ENCODE measurements around the gene BSND.
A peak's percentile ranks its signal among the peaks of the same experiment; 100 is the strongest.
"Not testable (repeated sequence)": the region's sequence is repeated elsewhere in the genome, so short reads cannot be mapped to it uniquely, and the experiment has no call there.

Gene BSND

DNA sequence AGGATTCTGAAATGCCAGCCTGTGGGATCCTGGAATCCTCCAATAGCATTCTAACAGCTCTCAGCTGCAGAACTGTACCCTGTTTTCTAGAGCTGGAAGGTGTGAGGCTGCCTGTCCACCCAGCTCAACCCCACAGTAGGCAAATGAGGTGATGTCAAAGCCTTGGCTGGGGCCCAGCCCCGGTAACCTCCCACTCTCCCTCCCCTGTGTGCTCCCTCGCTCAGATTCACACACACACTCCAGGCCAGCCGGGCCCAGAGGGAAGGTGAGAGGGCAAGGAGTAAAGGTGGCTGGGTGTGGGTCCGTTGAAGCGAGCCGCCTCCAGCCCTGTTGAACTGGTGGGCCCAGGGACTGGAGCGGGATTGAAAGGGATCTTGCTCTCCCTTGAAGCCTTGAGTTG lies at the start of gene BSND:
TSS of gene BSND (plus strand) at position 257 of the 400 bp plus-strand sequence. CDS start 254 bp downstream, outside the sequence.
- DNase-seq (ENCODE audit: low read depth), result no peak

- DNase-seq (ENCODE audit: low read depth), result no peak
These were observed 49.7 kb upstream of the BSND start for GRCh38 chr1:54949053-54949452.

- no peak for DNase-seq (ENCODE audit: low read depth)
These were observed 48.7 kb upstream of the BSND start for GRCh38 chr1:54950006-54950368.

- peak; percentile 11 for DNase-seq (ENCODE audit: low read depth)
These were observed 48.2 kb upstream of the BSND start for GRCh38 chr1:54950369-54951163.

DNA sequence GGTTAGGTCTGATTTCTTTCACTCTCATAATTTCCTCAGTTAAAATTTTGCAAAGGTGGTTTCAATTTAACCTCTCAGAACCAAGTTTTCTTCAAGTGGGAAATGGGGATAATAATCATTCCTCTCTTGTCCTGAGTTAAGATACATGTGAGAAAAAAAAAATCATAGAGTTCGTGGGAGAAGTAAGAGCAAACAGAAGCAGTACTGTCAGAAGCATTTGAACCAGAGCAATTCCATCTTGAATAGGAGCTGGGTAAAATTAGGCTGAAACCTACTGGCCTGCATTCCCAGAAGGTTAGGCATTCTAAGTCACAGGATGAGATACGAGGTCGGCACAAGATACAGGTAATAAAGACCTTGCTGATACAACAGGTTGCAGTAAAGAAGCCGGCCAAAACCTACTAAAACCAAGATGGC lies 46.9 kb upstream of the BSND start:
- DNase-seq (ENCODE audit: low read depth), result no peak

DNA sequence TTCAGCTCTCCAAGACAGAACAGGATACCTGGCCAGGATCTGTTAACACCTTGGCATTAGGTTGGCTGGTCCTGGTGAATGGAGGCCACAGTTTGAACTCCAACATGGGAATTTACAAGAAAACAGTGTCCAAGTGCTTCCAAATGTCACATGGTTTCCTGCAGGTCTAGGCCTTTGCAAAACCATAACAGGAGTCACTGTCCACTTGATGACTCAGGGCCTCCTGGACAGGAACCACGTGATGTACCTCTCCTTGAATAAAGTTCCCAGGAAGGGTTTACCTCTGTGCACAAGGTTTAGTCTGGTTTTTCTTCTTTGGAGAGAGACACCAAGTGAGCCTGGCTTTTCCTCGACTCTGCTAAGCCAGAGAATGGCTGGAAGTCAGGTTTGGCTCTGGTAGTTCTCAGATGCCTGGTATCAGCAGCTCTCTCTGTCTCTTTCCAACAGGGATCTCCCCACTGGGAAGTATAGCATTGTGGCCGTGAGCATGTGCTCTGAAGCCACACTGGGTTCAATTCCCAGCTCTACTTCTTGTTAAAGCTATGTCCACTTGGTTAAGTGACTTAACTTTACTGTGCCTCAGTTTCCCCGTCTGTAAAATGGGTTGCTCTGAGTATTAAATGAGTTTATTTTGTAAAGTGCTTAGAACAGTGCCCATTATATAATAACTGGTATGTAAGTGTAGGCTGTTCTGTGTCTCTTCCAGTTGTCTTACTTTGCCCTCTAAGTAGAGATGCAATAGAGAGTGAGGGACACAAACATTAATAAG lies 45.6 kb upstream of the BSND start:
- no peak for DNase-seq (ENCODE audit: low read depth)

GRCh38 chr1:54953846-54954245 lies 44.9 kb upstream of the BSND start:
- DNase-seq (ENCODE audit: low read depth), result no peak

GRCh38 chr1:54955359-54955758 lies 43.4 kb upstream of the BSND start:
- DNase-seq (ENCODE audit: low read depth), result no peak

DNA sequence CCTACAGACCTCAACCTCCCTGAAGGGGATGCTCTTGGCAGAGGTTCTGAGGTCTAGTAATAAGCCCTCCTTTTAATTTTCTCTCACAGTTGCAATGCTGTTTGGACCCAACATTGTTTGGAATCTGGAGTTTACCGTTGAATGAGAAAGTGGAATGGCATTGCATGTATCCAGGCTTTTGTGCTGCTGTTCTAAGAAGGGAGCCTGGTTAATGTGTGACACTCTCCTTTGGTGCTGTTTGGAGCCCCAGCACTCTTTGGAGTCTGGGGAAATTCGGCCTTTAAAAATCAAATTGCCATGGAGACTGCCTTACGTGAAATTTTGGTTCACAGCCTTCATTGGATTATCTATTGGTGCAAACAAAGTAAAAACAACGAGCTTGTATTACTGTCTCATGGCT lies 42.0 kb upstream of the BSND start:
- DNase-seq (ENCODE audit: low read depth), result no peak

GRCh38 chr1:54959241-54959640 lies 39.5 kb upstream of the BSND start:
- no peak for DNase-seq (ENCODE audit: low read depth)

- no peak for DNase-seq (ENCODE audit: low read depth)
These were observed 35.9 kb upstream of the BSND start for GRCh38 chr1:54962612-54963395.

DNA sequence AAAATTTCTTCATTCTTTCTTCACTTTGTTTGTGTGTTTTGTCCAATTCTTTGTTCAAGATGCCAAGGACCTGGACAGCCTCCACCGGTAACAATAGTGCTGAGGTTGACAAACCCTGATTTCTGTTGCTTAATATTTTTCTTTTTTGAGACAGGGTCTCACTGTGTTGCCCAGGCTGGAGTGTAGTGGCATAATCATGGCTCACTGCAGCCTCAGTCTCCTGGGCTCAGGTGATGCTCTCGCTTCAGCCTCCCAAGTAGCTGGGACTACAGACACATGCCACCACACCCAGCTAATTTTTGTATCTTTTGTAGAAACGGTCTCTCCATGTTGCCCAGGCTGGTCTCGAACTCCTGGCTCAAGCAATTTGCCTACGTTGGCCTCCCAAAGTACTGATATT lies 34.9 kb upstream of the BSND start:
- not testable (repeated sequence) for DNase-seq (ENCODE audit: low read depth)

DNA sequence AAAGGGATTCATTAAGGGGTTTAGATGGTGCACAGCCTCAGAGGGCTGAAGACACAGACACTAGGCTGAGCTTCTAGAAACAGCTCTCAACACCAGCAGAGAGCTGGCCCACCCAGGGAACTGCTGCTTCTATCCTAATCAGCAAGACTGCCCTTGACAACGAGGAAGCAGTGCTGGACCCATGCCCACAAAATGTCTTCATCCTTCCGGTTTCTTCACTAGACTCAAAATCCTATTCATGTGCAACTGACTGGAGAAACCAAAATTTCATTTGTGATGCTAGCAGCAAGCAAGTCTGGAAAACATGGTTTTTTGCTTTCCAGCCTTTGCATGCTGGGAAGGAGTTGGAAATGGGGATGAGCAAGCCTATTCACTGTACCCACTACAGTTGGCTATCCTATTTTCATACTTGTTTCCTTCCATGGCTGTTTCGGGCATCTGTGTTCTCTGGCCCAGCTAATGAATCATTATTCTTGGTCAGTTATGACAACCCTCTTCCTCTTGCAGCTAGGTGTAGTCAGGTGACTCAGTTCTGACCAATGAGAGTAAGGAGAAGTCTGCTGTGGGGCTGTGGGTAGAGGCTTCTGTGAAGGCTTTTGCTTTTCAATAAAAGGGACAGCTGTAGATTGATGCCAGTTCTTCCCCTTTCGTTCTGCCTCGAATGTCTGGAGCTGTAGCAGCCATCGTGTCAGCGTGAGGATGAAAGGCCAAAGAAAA lies 33.0 kb upstream of the BSND start:
- no peak for DNase-seq (ENCODE audit: low read depth)

DNA sequence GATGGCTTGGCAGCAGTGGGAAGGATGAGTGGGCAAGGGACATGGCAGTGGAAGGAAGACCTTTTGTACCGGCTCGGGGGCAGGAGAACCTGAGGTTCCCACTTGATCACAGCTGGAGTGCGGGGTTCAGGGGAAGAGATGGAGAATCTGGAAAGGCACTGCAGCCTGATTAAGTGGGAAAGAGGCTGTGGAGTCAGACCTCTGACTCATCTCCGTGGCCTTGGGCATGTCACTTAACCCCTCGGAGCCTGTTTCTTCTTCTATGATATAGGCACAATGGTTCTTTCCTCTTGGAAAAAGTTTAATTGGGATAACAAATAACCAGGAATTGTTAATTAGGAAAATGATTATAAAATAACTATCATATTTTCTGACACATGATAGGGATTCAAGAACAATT lies 31.4 kb upstream of the BSND start:
- no peak for DNase-seq (ENCODE audit: low read depth)

DNA sequence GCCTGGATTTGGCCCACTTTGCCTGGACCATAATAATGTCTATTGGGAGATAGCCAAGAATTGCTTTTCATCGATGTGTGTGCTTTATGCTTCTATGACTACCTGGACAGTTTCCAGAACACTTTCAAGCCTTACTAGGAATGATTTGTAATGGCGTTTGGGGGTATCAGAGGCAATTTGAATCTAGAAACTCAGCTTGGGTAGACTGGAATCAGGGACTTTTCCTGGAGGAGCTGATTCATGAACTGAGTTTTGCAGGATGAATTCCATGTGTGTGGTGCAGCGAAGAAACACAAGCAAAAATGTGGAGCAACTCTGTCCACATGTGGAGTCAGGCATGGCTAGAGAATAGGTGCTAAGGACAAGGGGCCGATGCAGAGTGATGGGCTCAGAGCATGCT lies 30.2 kb upstream of the BSND start:
- no peak for DNase-seq (ENCODE audit: low read depth)

DNA sequence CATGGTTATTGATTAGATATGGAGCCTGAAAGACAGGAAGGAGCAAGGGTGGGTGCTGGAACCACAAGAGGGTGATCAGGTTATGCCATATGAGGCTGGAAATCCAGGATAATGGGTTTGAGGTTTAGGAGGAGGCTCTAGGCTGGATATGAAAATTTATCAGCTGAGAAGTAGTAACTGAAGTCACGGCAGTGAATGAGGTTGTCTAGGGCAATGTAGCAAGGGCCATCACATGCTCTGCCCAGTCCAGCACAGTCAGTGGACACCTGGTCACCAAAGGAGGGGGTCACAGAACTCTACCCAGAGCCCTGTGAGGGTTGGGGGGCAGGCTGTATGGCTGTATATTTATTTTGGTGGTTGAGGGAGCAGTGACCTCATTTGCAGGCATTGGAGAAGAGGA lies 28.9 kb upstream of the BSND start:
- no peak for DNase-seq (ENCODE audit: low read depth)

DNA sequence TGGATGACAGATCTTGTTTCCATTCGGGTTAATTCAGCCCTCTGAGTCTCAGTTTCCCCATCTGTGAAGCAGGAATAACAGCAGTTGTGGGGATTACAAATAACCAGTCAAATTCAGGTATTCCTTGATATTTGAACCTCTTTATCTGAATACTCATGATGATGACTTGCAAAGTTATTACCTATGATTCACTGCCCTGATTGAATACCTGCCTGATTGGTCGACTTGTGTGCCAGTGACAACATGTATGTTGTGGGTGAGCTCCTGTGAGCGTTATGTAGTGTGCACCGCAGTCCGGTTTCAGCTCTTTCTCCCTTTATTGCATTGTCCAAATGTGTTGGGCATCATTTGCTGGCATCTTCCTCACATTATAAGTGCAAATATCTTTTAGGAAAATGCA lies 27.8 kb upstream of the BSND start:
- DNase-seq (ENCODE audit: low read depth), result no peak

GRCh38 chr1:54971317-54971791 lies 27.4 kb upstream of the BSND start:
- no peak for DNase-seq (ENCODE audit: low read depth)

DNA sequence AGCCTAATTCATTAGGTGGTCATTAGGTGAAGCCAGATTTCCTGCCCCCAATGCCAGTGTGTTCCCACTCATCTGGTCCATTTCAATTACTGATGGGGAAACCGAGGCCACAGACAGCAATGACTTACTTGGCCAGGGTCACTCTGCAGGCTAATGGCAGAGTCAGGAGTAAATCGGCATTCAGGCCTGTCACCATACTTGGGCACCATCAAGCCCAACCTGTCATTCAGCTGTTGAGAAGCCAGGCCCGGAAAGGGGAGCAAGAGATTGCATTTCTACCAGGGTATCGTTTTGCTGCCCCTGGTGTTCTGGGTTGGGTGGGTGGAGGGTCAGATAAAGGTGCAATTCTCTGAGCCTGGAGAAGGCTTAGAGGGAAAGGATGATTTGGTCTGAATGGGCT lies 26.3 kb upstream of the BSND start:
- no peak for DNase-seq (ENCODE audit: low read depth)

DNA sequence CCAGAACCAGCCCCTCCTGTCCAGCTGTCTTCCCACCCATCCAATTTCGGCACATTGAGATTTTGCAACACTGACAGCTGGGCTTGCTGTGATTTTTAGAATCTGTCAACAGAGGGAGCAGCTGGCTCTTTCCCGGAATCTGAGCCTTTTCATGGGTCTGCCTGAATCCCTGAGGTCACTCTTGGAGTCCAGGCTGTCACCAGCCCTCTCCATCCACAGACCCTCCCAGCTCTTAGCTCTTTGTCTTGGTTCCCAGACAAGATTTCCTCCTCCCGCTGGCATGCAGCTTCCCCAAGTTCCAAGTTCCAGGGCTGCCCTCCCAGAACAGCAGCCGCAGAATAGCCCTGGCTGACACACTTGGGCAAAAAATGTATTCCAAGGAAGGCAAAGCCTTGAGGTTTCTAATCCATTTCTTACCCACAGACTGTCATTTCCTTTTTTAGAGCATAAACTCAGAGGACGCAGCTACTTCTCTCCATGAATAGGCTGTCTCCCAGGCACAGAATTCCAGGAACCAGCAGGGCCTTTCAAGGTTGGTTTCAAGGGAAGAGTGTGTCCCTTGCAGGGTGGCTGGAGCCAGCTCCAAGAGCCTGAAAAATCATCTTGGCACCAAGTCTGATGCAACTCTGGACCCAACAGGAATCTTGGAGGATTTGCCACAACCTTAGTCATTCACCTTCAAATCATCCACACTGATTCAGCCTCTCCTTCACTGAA lies 25.4 kb upstream of the BSND start:
- DNase-seq (ENCODE audit: low read depth), result no peak

DNA sequence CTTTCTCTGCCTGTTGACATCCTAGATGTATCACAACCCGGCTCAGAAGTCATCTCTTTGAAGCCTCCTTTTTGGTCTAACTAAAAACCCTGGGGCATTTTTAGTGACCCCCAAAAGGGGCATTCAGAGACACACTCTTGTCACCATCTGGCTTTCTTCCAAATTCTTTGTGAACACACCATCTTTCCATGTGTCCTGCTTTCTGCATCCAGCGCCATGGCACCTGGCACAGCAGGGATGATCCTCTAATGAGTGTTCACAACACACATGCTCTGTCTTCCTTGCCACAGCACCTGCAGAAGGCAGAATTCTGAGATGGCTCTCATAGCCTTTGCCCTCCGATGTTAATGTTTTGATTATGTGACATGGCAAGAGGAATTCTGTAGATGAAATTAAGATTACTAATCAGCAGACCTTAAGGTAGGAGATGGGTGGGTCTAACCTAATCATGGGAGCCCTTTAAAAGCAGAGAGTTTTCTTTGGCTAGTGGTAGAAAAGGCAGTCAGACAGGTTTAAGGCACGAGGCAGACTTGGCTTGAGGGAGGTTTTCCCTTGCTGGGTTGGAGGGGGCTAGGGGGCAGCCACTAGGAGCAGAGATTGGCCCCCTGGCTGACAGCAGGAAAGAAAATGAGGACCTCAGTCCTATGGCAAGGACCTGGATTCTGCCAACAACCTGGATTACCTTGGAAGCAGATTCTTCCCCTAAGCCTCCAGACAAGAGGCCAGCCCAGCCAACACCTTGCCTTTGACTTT lies 23.2 kb upstream of the BSND start:
- no peak for DNase-seq (ENCODE audit: low read depth)
